ENCODE measurements around the gene MTERF2. TPM values are rescaled to one million over a fixed set of nuclear protein-coding genes. Genes with fewer than 3 reads are reported as not detected.

Gene MTERF2
- total RNA-seq, 1 experiment from 2014 or later, result 10.6 TPM

GRCh38 chr12:106975098-106975497 lies 11.8 kb downstream of the MTERF2 start:
- H3K9me3 Mint-ChIP-seq (ENCODE audit: low read depth, unreplicated experiment), result no peaks in the 10 kb centered on the region
- intact Hi-C loops (cut with micrococcal nuclease; ENCODE audit: unreplicated experiment), result no loop called here
- BruUV-seq (replicated peaks), result no TSS peak
- TF ChIP-seq CTCF (IDR thresholded peaks at IDR 0.05; ENCODE audit: unreplicated experiment), result no peak
- H3K27ac Mint-ChIP-seq (ENCODE audit: unreplicated experiment), result peak overlapping the region; percentile 14
- H3K36me3 Mint-ChIP-seq (ENCODE audit: insufficient read depth, unreplicated experiment), result peaks cover 10% of the 10 kb centered on the region
- H3K27me3 Mint-ChIP-seq (ENCODE audit: unreplicated experiment), result no peaks in the 10 kb centered on the region
- DNase-seq, result no peak
- H3K4me1 Mint-ChIP-seq (ENCODE audit: low read depth, unreplicated experiment), result peaks cover 24% of the 10 kb centered on the region
- no peak overlapping the region for H3K4me3 Mint-ChIP-seq (ENCODE audit: low read depth, unreplicated experiment)
- CTCF ChIA-PET, result interaction anchor here (0.6 to 0.7 kb wide), 2 partner anchors 20 to 1865 kb away, joined by 3 to 4 read pairs; partner anchors contain the start of gene TMEM263

- Mint-ChIP-seq H3K4me3 (ENCODE audit: low read depth, unreplicated experiment) (no peak overlapping the region), H3K4me1 (ENCODE audit: low read depth, unreplicated experiment) (peaks cover 24% of the 10 kb centered on the region), H3K36me3 (ENCODE audit: insufficient read depth, unreplicated experiment) (peaks cover 10% of the 10 kb centered on the region), H3K9me3 (ENCODE audit: low read depth, unreplicated experiment) (no peaks in the 10 kb centered on the region), H3K27ac (ENCODE audit: unreplicated experiment) (no peak overlapping the region), H3K27me3 (ENCODE audit: unreplicated experiment) (no peaks in the 10 kb centered on the region)
- CTCF ChIA-PET, result no interaction called here
- no peak for DNase-seq
- no TSS peak for BruUV-seq (replicated peaks)
- intact Hi-C loops (cut with micrococcal nuclease; ENCODE audit: unreplicated experiment), result no loop called here
- TF ChIP-seq CTCF (IDR thresholded peaks at IDR 0.05; ENCODE audit: unreplicated experiment), result no peak
Observed at GRCh38 chr12:106974511-106974910, 12.4 kb downstream of the MTERF2 start.

- Mint-ChIP-seq H3K27me3 (ENCODE audit: unreplicated experiment) (no peaks in the 10 kb centered on the region), H3K4me3 (ENCODE audit: low read depth, unreplicated experiment) (no peak overlapping the region), H3K4me1 (ENCODE audit: low read depth, unreplicated experiment) (peaks cover 24% of the 10 kb centered on the region), H3K36me3 (ENCODE audit: insufficient read depth, unreplicated experiment) (peaks cover 6% of the 10 kb centered on the region), H3K9me3 (ENCODE audit: low read depth, unreplicated experiment) (no peaks in the 10 kb centered on the region), H3K27ac (ENCODE audit: unreplicated experiment) (no peak overlapping the region)
- no peak for TF ChIP-seq CTCF (IDR thresholded peaks at IDR 0.05; ENCODE audit: unreplicated experiment)
- BruUV-seq (replicated peaks), result no TSS peak
- CTCF ChIA-PET, result no interaction called here
- intact Hi-C loops (cut with micrococcal nuclease; ENCODE audit: unreplicated experiment), result loop anchor here (2.0 kb wide), 1 partner anchor 17 kb away; no protein-coding TSS in a partner anchor
- no peak for DNase-seq
Observed at GRCh38 chr12:106973545-106973944, 13.4 kb downstream of the MTERF2 start.

- intact Hi-C loops (cut with micrococcal nuclease; ENCODE audit: unreplicated experiment), result no loop called here
- TF ChIP-seq CTCF (IDR thresholded peaks at IDR 0.05; ENCODE audit: unreplicated experiment), result no peak
- no peak overlapping the region for H3K27ac Mint-ChIP-seq (ENCODE audit: unreplicated experiment)
- CTCF ChIA-PET, result no interaction called here
- H3K4me1 Mint-ChIP-seq (ENCODE audit: low read depth, unreplicated experiment), result peaks cover 18% of the 10 kb centered on the region
- peaks cover 6% of the 10 kb centered on the region for H3K36me3 Mint-ChIP-seq (ENCODE audit: insufficient read depth, unreplicated experiment)
- no peak overlapping the region for H3K4me3 Mint-ChIP-seq (ENCODE audit: low read depth, unreplicated experiment)
- BruUV-seq (replicated peaks), result no TSS peak
- no peaks in the 10 kb centered on the region for H3K9me3 Mint-ChIP-seq (ENCODE audit: low read depth, unreplicated experiment)
- H3K27me3 Mint-ChIP-seq (ENCODE audit: unreplicated experiment), result no peaks in the 10 kb centered on the region
- no peak for DNase-seq
Observed at GRCh38 chr12:106971065-106971464, 15.9 kb downstream of the MTERF2 start.
